ENCODE results near the gene EPAS1.

DNA sequence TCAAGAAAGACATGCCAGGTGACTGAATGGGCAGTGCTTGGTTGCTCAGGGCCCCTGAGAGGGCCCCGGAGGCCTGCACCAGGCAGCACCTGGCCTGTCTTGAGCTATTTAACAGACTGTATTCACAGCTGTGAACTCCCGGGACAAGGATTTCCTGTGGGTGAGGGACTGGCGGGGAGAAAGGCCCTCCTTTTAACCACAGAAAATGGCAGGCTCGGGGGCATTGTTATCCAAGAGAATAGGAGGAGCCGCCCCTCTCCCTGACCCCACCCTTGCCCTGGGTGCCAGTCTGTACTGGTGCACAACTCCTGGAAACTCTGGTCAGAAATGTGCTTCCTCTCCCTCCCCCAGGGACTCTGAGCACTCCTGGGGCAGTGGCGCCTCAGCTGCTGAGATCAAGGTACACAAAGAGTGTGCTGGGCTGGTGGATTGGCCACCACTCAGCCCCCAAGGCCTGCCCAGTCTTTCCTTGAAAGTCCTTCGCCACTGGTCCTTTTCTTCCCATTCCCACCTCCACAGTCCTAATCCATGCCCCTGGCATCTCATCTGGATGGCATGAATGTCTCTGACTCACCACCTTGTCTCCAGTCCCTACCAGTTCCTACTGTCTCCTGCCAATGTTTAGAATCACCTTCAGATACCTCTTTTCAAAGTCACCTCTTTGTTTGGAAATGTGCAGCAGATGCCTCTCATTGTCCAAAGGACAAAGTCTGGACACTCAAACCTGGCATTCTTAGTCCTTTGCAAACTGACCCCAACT, 19.6 kb upstream of the EPAS1 start:
- TF ChIP-seq POLR2A (IDR thresholded peaks at IDR 0.05; ENCODE audit: control extremely low read depth in 1 of 2, low read depth in 2 of 2, low read length in 2 of 2) (no peak), BCL11A (IDR thresholded peaks at IDR 0.05; ENCODE audit: low read depth in 2 of 2, low read length in 2 of 2) (no peak), MAFK (IDR thresholded peaks at IDR 0.05; ENCODE audit: low read depth, low read length) (no peak), SUZ12 (IDR thresholded peaks at IDR 0.05; ENCODE audit: low read length) (no peak), GABPA (IDR thresholded peaks at IDR 0.05; ENCODE audit: borderline replicate concordance, insufficient read depth, low read length) (no peak), CBX5 (IDR thresholded peaks at IDR 0.05; ENCODE audit: low read depth, low read length) (no peak), CEBPB (IDR thresholded peaks at IDR 0.05; ENCODE audit: low read depth, low read length) (no peak), SAP30 (IDR thresholded peaks at IDR 0.05; ENCODE audit: insufficient read depth, insufficient replicate concordance, low read length) (no peak), KDM5A (IDR thresholded peaks at IDR 0.05; ENCODE audit: low read length) (no peak), TCF12 (IDR thresholded peaks at IDR 0.05; ENCODE audit: low read depth, low read length) (no peak), SP1 (IDR thresholded peaks at IDR 0.05; ENCODE audit: low read depth, low read length) (no peak), ZNF274 (IDR thresholded peaks at IDR 0.05; ENCODE audit: borderline replicate concordance, extremely low read depth, low read length) (no peak)
- TF ChIP-seq, protein P1, sequence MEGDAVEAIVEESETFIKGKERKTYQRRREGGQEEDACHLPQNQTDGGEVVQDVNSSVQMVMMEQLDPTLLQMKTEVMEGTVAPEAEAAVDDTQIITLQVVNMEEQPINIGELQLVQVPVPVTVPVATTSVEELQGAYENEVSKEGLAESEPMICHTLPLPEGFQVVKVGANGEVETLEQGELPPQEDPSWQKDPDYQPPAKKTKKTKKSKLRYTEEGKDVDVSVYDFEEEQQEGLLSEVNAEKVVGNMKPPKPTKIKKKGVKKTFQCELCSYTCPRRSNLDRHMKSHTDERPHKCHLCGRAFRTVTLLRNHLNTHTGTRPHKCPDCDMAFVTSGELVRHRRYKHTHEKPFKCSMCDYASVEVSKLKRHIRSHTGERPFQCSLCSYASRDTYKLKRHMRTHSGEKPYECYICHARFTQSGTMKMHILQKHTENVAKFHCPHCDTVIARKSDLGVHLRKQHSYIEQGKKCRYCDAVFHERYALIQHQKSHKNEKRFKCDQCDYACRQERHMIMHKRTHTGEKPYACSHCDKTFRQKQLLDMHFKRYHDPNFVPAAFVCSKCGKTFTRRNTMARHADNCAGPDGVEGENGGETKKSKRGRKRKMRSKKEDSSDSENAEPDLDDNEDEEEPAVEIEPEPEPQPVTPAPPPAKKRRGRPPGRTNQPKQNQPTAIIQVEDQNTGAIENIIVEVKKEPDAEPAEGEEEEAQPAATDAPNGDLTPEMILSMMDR (IDR thresholded peaks at IDR 0.05; ENCODE audit: control extremely low read depth in 1 of 3, insufficient read depth in 1 of 3, low read depth in 1 of 3, low read length in 3 of 3) = no peak
- TF ChIP-seq, protein P2, sequence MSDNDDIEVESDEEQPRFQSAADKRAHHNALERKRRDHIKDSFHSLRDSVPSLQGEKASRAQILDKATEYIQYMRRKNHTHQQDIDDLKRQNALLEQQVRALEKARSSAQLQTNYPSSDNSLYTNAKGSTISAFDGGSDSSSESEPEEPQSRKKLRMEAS (IDR thresholded peaks at IDR 0.05) = no peak
